ENCODE results near the gene KCTD4. TPM values are rescaled to one million over a fixed set of nuclear protein-coding genes. Genes with fewer than 3 reads are reported as not detected.
"Not testable (repeated sequence)": the region's sequence is repeated elsewhere in the genome, so short reads cannot be mapped to it uniquely, and the experiment has no call there.

KCTD4 gene
- total RNA-seq (not detected in 2 replicates), polyA plus RNA-seq (not detected in 2 replicates)

GRCh38 chr13:45200701-45201232 lies at the start of gene KCTD4:
TSS of gene KCTD4 (minus strand) at chr13:45201045. CDS start at chr13:45194567, 6,478 bp downstream.
- Histone ChIP-seq H3K27ac (no peak within 1 kb of the TSS), H3K4me3 (no peak within 1 kb of the TSS), H3K27me3 (no peaks in the 10 kb centered on the region), H3K9me3 (ENCODE audit: low read depth) (no peaks in the 10 kb centered on the region), H3K4me1 (ENCODE audit: low read depth) (peaks cover 4% of the 10 kb centered on the region), H3K36me3 (no peaks in the 10 kb centered on the region)
- peak in 1 of 2 donors; percentile 11 for DNase-seq (ENCODE audit: low read depth in 1 of 2, low spot score in 1 of 2)
- TF ChIP-seq CTCF (IDR thresholded peaks at IDR 0.05; ENCODE audit: low read depth, low read length): no peak

DNA sequence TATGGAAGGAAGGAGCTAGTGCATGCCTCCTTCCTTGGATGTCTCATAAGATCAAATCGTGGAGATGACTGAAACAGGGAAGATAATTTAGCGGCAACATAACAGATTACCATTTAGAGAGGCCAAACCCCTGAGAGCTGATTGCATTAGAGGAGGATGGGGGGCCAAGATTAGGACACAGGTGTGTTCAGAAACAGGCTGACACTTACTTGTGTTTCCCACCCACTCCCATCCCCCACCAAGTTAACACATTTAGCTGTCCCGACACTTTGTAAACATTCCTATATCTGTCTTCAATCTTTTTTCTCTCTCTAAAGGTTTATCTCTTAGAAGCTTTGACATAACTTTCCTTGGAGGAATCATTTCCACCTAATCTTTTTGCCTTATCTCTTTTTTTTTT lies 48.8 kb upstream of the KCTD4 start:
- H3K9me3 ChIP-seq (ENCODE audit: low read depth): no peaks in the 10 kb centered on the region
- peaks cover 7% of the 10 kb centered on the region for H3K36me3 ChIP-seq
- TF ChIP-seq CTCF (IDR thresholded peaks at IDR 0.05; ENCODE audit: low read depth, low read length): no peak
- H3K4me1 ChIP-seq (ENCODE audit: low read depth): no peaks in the 10 kb centered on the region
- no peak overlapping the region for H3K4me3 ChIP-seq
- H3K27me3 ChIP-seq: no peaks in the 10 kb centered on the region
- DNase-seq (ENCODE audit: low read depth in 1 of 2, low spot score in 1 of 2): no peak
- no peak overlapping the region for H3K27ac ChIP-seq

DNA sequence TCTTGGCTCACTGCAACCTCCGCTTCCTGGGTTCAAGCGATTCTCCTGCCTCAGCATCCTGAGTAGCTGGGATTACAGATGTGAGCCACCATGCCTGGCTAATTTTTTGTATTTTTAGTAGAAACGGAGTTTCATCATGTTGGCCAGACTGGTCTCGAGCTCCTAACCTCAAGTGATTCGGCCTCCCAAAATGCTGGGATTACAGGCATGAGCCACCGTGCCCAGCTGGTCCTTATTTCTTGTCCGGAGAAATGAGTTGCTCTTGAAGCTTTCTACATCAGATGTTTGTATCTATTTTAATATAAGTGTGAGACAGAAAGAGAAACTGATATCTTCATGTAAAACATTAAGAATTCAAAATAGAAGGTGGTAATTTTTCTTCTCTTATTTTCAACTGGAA lies 43.9 kb upstream of the KCTD4 start:
- not testable (repeated sequence) for H3K4me3 ChIP-seq; H3K36me3 ChIP-seq; H3K9me3 ChIP-seq (ENCODE audit: low read depth); H3K27me3 ChIP-seq; DNase-seq (ENCODE audit: low read depth in 1 of 2, low spot score in 1 of 2); H3K4me1 ChIP-seq (ENCODE audit: low read depth); H3K27ac ChIP-seq

DNA sequence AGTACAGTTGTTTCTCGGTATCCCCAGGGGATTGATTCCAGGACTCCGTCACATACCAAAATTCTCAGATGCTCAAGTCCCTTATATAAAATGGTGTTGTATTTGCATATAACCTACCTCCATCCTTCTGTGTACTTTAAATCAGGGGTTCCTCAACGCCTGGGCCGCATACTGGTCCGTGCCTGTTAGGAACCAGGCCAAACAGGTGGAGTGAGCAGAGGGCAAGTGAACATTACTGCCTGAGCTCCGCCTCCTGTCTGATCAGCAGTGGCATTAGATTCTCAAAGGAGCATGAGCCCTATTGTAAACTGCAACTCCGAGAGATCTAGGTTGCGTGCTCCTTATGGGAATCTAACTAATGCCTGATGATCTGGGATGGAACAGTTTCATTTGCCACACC lies 42.2 kb upstream of the KCTD4 start:
- Histone ChIP-seq H3K4me3 (no peak overlapping the region), H3K9me3 (ENCODE audit: low read depth) (no peaks in the 10 kb centered on the region), H3K36me3 (no peaks in the 10 kb centered on the region), H3K4me1 (ENCODE audit: low read depth) (peaks cover 7% of the 10 kb centered on the region), H3K27me3 (no peaks in the 10 kb centered on the region), H3K27ac (no peak overlapping the region)
- TF ChIP-seq CTCF (IDR thresholded peaks at IDR 0.05; ENCODE audit: low read depth, low read length): no peak
- DNase-seq (ENCODE audit: low read depth in 1 of 2, low spot score in 1 of 2): no peak

GRCh38 chr13:45242524-45242923 lies 41.7 kb upstream of the KCTD4 start:
- Histone ChIP-seq H3K9me3 (ENCODE audit: low read depth) (no peaks in the 10 kb centered on the region), H3K27me3 (no peaks in the 10 kb centered on the region), H3K4me3 (no peak overlapping the region), H3K4me1 (ENCODE audit: low read depth) (peaks cover 7% of the 10 kb centered on the region), H3K27ac (no peak overlapping the region), H3K36me3 (no peaks in the 10 kb centered on the region)
- DNase-seq (ENCODE audit: low read depth in 1 of 2, low spot score in 1 of 2): no peak
- TF ChIP-seq CTCF (IDR thresholded peaks at IDR 0.05; ENCODE audit: low read depth, low read length): no peak

- DNase-seq (ENCODE audit: low read depth in 1 of 2, low spot score in 1 of 2): peak; percentile 23 to 64
- no peak for TF ChIP-seq CTCF (IDR thresholded peaks at IDR 0.05; ENCODE audit: low read depth, low read length)
- Histone ChIP-seq H3K36me3 (no peaks in the 10 kb centered on the region), H3K4me3 (no peak overlapping the region), H3K27ac (no peak overlapping the region), H3K27me3 (no peaks in the 10 kb centered on the region), H3K9me3 (ENCODE audit: low read depth) (no peaks in the 10 kb centered on the region), H3K4me1 (ENCODE audit: low read depth) (peaks cover 7% of the 10 kb centered on the region)
These were observed 41.2 kb upstream of the KCTD4 start for GRCh38 chr13:45242070-45242469.

All from cardiac muscle cell (in vitro differentiated cells and primary cell).